ACHN (cell line): ENCODE measurements around the gene DENND1A.
"Not testable (repeated sequence)": the region's sequence is repeated elsewhere in the genome, so short reads cannot be mapped to it uniquely, and the experiment has no call there.

Experiments
- DNase-seq: peaks from one replicate; pipeline ENCODE4 v3.0.0-alpha.2; 2015
- in situ Hi-C: cut with HindIII; loops from 2 replicates; pipeline ENCODE4 v1.10.0; 2017; ENCODE audit warnings: low sequenced_read_pairs, low pct_ligation_motif_present, low pct_unique_long_range_greater_than_20kb

The DENND1A gene

GRCh38 chr9:123834889-123835562 lies 94.9 kb downstream of the DENND1A start:
- in situ Hi-C loops: no loop called here
- no peak for DNase-seq

GRCh38 chr9:123834218-123834888 lies 95.6 kb downstream of the DENND1A start:
- no peak for DNase-seq

GRCh38 chr9:123832858-123833650 lies 96.9 kb downstream of the DENND1A start:
- no peak for DNase-seq
- in situ Hi-C loops: no loop called here

More at GRCh38 chr9:123834218-123834888, 95.6 kb downstream of the DENND1A start:
- in situ Hi-C loops: no loop called here

GRCh38 chr9:123832176-123832575 lies 97.8 kb downstream of the DENND1A start:
- no peak for DNase-seq
- in situ Hi-C loops: no loop called here

- in situ Hi-C loops: no loop called here
Measured at GRCh38 chr9:123828449-123828848, 101.5 kb downstream of the DENND1A start.

GRCh38 chr9:123825342-123826060 lies 104.4 kb downstream of the DENND1A start:
- peak; percentile 14 for DNase-seq
- in situ Hi-C loops: no loop called here

More at GRCh38 chr9:123828449-123828848, 101.5 kb downstream of the DENND1A start:
- DNase-seq: peak; percentile 1

GRCh38 chr9:123823194-123823947 lies 106.6 kb downstream of the DENND1A start:
- in situ Hi-C loops: no loop called here
- no peak for DNase-seq

- no peak for DNase-seq
Measured at GRCh38 chr9:123821619-123822018, 108.3 kb downstream of the DENND1A start.

GRCh38 chr9:123820139-123820538 lies 109.8 kb downstream of the DENND1A start:
- DNase-seq: no peak

More at GRCh38 chr9:123821619-123822018, 108.3 kb downstream of the DENND1A start:
- in situ Hi-C loops: no loop called here

GRCh38 chr9:123816817-123817472 lies 113.0 kb downstream of the DENND1A start:
- DNase-seq: no peak
- in situ Hi-C loops: no loop called here

More at GRCh38 chr9:123820139-123820538, 109.8 kb downstream of the DENND1A start:
- in situ Hi-C loops: no loop called here

- DNase-seq, in situ Hi-C loops: not testable (repeated sequence)
Measured at GRCh38 chr9:123815856-123816255, 114.1 kb downstream of the DENND1A start.

- in situ Hi-C loops: no loop called here
- DNase-seq: no peak
Measured at GRCh38 chr9:123814496-123814895, 115.4 kb downstream of the DENND1A start.

- in situ Hi-C loops: no loop called here
- DNase-seq: no peak
Measured at GRCh38 chr9:123812984-123813383, 116.9 kb downstream of the DENND1A start.

- in situ Hi-C loops: no loop called here
Measured at GRCh38 chr9:123807251-123807650, 122.7 kb downstream of the DENND1A start.

GRCh38 chr9:123806829-123807228 lies 123.1 kb downstream of the DENND1A start:
- in situ Hi-C loops: no loop called here
- DNase-seq: no peak

More at GRCh38 chr9:123807251-123807650, 122.7 kb downstream of the DENND1A start:
- no peak for DNase-seq

- no peak for DNase-seq
- in situ Hi-C loops: no loop called here
Measured at GRCh38 chr9:123798195-123798594, 131.7 kb downstream of the DENND1A start.
